TTC549 (cell line): ENCODE data around the gene TRIM25.

Source experiments
- FAIRE-seq: peaks from 2 replicates; lab custom pipeline; 2012; peaks lifted over from hg19 to GRCh38; lab: Jason Lieb, UNC

Gene TRIM25

DNA sequence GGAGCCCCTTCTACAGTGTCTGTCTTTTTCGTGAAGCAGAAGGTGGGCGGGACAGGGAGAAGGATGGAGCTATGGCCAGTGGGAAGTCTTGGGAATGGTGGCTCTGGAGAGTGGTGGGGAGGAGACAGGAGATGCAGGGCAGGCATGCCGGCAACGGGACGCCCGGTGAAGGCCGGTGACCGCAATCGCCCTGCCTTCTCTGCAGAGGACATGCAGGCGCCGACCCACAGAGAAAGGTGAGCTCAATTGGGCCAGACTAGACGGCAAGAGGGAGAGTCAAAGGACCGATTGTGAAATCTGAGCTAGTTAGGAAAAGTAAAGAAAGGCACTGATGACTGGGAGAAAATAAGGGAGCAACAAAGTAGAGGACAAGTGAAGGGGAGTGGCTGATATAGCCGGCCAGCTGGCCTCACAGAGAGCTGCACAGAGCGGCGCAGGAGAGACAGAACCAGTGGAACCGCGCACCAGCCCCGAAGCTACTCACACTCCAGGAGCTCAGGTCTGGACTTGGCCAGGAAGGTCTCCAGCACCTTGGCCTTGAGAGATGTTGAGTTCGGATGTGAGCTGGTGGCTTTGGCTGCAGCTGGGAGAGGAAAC is 18.9 kb downstream of the TRIM25 start:
- FAIRE-seq = no peak

- FAIRE-seq = no peak
These were observed 20.3 kb downstream of the TRIM25 start for GRCh38 chr17:56893503-56893902.

DNA sequence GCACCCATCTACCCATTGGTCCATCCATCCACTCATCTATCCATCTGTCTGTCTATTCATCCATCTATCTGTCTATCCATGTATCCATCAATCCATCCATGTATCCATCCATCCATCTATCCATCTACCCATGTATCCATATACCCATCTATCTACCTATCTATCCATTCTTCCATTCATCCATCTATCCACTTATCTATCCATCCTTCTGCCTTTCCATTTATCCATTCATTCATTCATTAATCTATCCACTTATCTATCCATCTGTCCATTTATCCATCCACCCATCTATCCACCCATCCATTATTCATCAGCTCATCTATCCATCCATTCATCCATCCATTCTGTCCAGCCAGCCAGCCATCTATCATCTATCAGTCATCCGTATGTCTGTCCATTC is 21.5 kb downstream of the TRIM25 start:
- no peak for FAIRE-seq

DNA sequence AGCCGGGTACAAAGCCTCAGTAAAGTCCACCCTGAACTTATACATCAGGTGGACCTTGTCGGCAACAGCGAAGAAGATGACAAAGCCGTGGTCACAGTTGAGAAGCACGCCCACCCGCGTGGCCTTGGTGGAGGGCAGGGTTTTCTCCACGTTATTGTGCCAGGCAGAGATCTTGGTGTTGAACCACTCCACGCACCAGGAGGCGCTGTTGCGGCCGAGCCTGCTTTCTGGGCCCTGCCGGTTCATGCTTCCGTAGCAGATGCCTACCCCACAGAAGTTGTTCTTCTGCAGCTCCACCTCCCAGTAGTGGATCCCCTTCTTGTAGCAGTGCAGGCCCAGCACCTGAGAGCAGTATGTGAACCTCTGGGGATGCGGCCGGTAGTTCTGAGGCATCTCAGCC is 22.1 kb downstream of the TRIM25 start:
- no peak for FAIRE-seq

DNA sequence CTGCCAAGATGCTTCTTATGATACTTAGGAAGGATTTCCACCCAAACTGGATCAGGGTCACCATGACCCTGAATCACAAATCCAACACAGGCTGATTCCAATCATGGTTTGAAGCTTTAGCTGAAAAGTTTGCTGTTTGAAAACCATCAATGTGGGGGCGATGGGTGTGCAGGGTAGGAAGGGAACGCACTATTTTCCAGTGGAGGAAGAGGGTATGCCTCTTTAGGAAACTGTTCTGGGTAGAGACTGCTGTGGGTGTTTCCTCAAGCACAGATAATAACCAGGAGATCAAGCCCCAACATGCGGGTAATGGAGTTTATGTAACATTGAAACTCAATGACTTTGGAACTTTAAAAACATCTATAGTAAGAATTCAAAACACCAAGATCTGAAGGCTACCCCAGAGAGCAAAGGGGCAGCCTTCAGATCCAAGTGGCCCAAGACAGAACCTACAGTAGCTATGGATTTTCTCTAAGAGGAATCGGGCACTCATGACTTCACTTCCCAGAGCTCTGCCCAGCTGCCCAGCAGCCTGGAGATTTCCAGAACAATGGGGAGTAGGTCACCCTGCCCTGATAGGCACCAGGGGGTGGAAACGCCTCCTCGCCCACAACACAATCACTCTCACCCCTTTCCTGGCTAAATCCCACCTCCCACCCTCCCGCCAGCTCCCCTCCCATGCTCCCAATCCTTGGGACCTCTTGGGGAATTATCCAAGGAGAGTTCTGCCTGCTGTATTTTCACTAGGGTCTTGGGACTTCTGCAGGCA is 22.8 kb downstream of the TRIM25 start:
- no peak for FAIRE-seq

DNA sequence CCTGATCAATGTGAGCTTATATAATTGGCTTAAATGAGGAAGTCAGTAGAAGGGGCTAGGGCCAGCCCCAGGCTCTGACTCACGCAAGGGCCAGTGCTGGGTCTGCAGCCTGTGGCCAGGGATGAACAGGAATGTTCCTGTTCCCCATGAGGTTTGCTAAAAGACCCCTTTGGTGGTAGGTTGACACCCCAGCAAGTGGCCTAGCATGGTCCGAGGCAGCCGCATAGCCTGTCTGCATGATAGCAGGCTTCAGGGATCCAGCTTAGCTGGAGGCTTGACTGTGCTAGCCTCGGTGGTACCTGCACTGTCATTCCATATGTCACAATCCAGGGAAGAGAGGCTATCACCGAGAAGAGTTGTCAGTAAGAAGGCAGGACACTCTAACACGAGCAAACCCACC is 23.5 kb downstream of the TRIM25 start:
- FAIRE-seq = no peak

- no peak for FAIRE-seq
These were observed 26.0 kb downstream of the TRIM25 start for GRCh38 chr17:56887552-56888467.

- no peak for FAIRE-seq
These were observed 26.7 kb downstream of the TRIM25 start for GRCh38 chr17:56887105-56887504.

DNA sequence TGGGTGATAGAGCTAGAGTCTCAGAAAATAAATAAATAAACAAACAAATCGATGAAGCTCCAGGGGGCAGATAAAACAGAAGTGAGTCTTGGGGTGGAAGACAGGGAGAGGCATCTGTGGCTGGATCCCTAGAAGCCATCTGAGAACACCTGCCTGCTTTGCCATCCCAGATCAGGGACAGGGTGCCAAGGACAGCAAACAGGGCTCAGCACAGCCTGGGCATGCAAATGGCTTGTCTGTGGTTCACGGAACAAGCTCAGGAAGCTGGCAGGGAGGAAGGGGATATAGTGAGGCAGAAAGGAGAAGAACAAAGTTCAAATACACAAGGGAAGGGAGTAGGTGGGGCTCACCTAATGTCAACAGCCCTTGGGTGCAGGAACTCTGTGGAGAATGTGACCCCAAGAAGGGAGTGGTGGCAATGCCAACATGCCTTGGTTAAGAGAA is 27.5 kb downstream of the TRIM25 start:
- FAIRE-seq = no peak

DNA sequence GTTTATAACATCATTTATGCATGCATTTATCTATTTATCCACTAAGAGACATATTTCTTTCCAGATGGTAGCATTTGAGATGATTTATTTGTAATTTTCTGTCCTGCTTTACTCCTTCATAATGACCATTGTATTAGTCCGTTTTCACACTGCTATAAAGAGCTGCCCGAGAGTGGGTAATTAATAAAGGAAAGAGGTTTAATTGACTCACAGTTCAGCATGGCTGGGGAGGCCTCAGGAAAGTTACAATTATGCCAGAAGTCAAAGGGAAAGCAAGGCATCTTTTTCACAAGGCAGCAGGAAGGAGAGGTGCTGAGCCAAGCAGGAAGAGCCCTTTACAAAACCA is 28.6 kb downstream of the TRIM25 start:
- no peak for FAIRE-seq

DNA sequence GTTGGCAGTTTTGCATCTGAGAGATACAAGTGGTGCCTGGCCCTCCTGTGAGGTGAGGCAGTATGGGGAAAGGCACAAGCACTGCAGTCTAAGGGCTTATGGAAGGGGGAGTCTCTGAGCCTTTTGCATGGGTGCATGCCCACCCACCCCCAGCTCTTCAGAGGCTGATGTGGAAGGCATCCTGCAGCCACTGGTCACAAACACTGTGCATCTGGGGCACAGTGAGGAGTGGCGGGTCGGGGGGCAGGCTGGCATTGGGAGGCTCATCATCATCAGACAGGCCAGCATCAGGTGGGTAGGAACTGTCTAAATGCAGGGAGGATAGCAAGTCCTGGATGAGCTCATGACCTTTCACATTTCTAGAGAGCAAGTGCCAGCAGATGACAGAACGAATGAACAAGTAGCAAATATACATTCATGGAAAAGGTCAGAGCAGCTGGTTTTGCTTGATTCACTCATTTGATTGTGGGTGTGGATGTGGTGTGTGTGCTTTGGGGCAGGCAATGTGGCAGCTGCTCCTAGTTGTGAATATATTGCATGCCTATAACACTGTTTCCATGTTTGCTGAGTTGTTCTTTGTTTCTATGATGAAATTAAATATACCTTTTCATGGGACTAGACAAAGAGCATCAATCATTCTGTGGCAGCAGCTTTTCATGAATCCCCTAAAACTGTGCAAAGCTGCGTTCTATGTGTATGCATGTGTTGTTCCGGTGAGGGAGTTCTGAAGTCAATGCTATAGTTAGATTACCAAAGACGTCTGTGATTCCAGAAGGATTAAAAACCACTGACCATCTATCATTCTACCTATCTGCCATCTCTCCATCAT is 29.2 kb downstream of the TRIM25 start:
- FAIRE-seq = no peak

DNA sequence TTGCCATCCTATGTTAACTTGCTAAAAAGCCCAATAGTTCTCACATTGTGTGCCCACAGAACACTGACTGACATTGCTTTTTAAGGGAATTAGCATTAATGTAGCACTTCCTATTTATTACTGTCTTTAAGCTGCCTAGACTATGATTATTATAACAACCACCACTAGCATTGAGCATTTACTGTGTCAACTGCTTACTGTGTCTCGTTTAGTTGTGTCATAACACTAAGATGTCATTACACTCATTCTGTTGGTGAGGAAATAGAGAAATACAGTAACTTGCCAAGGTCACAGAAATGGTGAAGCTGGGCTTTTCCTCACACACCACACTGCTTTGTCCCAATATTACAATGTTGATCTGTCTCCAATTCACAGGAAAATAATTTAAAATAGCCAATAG is 30.2 kb downstream of the TRIM25 start:
- FAIRE-seq = no peak

- no peak for FAIRE-seq
These were observed 32.1 kb downstream of the TRIM25 start for GRCh38 chr17:56881685-56882295.

DNA sequence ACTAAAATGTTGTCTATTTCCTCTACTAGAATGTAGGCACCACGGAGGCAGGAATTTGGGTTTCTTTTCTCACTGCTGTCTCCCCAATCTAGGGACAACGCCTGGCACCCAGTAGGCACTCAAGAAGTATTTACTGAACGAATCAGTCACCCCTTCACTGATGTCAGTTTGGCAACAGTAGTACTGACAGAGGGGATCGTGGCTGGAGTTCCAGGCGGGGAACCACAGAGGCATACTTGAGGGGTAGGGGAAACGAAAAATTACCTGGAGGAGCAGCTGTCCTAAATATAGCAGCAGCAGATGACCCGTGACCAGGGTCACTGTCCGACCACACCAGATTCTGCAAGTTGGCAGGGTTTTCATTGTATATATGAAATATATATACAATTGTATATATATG is 33.3 kb downstream of the TRIM25 start:
- FAIRE-seq = no peak

- no peak for FAIRE-seq
These were observed 33.7 kb downstream of the TRIM25 start for GRCh38 chr17:56880133-56880532.

GRCh38 chr17:56879280-56879679 is 34.6 kb downstream of the TRIM25 start:
- FAIRE-seq = no peak

DNA sequence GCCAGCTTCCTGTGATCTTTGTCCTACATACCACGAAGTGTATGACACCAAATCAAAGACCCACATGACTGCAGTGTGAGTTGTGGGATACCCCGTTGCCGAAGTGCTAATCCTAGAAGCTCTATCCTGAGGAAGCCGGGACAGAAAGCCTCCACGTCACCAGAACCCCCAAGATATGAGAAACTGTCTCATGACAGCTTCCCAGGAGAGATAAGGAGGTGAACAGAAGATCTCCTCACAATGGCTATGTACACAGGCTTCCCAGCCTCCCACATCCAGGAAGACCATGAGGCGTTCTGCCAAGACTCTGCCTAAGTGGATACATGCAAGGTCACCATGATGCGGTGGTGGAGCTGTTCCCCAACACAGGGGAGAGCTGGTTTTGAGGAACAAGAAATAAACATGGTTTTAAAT is 37.1 kb downstream of the TRIM25 start:
- FAIRE-seq = no peak

DNA sequence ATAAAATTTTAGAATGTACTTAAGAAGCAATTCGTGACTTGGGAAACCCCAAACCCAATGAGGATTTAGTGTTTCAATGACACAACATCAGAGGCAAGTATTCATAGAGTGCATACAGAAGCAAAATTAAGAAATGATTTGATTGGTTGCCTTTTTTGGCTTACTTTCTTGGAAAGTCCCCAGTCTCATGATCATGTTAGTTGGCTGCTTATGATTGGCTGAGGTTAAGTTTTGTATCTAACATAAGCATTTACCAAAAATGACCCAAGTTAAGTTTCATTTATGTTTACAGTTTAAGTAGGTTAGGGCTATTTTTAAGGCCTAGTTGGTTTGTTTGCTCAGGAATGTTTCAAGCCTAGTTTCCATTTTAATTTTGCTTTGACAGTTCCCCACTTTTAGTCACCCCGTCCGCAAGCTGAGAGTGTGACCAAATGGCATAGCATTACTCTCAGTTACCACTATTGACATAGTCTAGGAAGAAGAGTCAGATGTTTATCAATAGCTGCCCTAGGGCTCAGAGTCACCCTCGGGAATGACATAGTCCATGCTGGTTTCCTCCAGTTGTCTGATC is 43.7 kb downstream of the TRIM25 start:
- no peak for FAIRE-seq

- FAIRE-seq = no peak
These were observed 45.1 kb downstream of the TRIM25 start for GRCh38 chr17:56868716-56869115.

GRCh38 chr17:56867948-56868376 is 45.9 kb downstream of the TRIM25 start:
- FAIRE-seq = no peak

DNA sequence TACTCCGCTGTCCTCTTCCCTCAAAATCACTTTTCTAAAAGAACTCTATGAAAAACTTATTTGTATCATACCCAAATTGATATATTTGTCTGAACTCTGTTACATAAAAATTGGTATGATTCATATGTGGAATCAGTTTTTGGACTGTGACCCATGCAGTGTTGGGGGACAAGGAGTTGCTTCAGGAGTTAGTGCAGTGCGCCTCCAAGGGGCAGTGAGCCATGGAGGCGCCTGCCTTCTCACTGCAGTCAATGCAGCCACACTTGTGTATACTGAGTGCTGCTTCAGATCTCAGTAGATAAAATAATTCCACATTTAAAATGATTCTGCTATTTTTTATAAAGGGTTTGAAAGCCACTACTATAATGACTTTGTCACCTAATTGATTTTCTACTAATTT is 47.4 kb downstream of the TRIM25 start:
- no peak for FAIRE-seq
